GM12892 (cell line): ENCODE results near the gene PSEN1.
"Not testable (repeated sequence)": the region's sequence is repeated elsewhere in the genome, so short reads cannot be mapped to it uniquely, and the experiment has no call there.

Source experiments
- DNase-seq: peaks from one replicate; pipeline ENCODE4 v3.0.0; 2011; ENCODE audit not compliant: insufficient read length
- FAIRE-seq: peaks from 2 replicates; lab custom pipeline; 2011; peaks lifted over from hg19 to GRCh38; lab: Jason Lieb, UNC
- POLR2A ChIP-seq: IDR thresholded peaks from 2 replicates; pipeline ENCODE4 v1.6.1; 2011; ENCODE audit warnings: low read depth, low read length, control low read depth
- POLR2AphosphoS5 ChIP-seq: IDR thresholded peaks from 2 replicates; pipeline ENCODE4 v1.6.1; 2011; ENCODE audit warnings: low read depth, low read length, control low read depth
- TAF1 ChIP-seq: IDR thresholded peaks from 2 replicates; pipeline ENCODE4 v1.6.1; 2011; ENCODE audit warnings: low read depth, mild to moderate bottlenecking, control low read depth, low read length, borderline replicate concordance

The PSEN1 gene

DNA sequence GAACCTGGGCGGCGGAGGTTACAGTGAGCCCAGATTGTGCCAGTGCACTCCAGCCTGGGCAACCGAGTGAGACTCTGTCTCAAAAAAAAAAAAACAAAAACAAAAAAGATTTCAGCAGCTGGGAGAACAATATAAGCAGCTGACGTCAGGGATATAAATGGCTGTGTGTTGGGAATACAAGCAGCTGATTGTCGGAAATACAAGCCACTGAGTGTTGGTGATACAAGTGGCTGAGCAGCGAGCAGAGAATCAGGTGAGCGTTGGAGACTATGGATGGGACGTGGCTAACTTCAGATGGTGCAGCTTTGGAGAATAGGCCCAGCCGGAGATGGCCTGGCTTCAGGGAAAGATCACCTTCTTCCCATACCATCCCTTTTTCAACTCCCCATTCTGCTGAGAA is 32.0 kb downstream of the PSEN1 start:
- FAIRE-seq (no peak), DNase-seq (no peak)
- TF ChIP-seq POLR2A (no peak), POLR2AphosphoS5 (no peak), TAF1 (no peak)

DNA sequence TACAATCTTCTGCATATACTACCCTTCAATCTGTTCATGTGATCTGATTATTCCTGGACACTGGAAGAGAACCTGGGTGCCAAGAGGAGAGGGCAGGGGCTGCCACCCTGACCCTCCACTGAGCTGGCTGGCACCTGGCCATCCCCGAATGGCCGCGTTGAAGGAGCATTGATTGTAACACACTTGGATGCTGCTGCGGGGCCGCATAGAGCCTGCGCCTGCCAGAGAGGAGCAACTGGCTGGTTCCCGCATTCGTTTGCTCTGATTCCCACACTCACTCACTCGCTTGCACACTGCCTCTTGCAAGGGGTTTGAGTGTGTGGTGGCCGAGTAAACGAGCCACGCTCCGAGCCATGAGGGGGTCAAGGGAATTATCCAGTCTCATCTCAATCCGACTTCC is 32.4 kb downstream of the PSEN1 start:
- no peak for TF ChIP-seq POLR2AphosphoS5
- TF ChIP-seq TAF1 = no peak
- TF ChIP-seq POLR2A = no peak
- FAIRE-seq = no peak
- no peak for DNase-seq

GRCh38 chr14:73169855-73170254 is 33.5 kb downstream of the PSEN1 start:
- not testable (repeated sequence) for DNase-seq, FAIRE-seq

GRCh38 chr14:73170686-73171085 is 34.4 kb downstream of the PSEN1 start:
- no peak for FAIRE-seq
- no peak for TF ChIP-seq POLR2A
- no peak for TF ChIP-seq POLR2AphosphoS5
- TF ChIP-seq TAF1 = no peak
- DNase-seq = no peak

- no peak for TF ChIP-seq POLR2A
- no peak for TF ChIP-seq POLR2AphosphoS5
- TF ChIP-seq TAF1 = no peak
- no peak for DNase-seq
- FAIRE-seq = peak; percentile 5
These were observed 36.2 kb downstream of the PSEN1 start for GRCh38 chr14:73172500-73172899.

DNA sequence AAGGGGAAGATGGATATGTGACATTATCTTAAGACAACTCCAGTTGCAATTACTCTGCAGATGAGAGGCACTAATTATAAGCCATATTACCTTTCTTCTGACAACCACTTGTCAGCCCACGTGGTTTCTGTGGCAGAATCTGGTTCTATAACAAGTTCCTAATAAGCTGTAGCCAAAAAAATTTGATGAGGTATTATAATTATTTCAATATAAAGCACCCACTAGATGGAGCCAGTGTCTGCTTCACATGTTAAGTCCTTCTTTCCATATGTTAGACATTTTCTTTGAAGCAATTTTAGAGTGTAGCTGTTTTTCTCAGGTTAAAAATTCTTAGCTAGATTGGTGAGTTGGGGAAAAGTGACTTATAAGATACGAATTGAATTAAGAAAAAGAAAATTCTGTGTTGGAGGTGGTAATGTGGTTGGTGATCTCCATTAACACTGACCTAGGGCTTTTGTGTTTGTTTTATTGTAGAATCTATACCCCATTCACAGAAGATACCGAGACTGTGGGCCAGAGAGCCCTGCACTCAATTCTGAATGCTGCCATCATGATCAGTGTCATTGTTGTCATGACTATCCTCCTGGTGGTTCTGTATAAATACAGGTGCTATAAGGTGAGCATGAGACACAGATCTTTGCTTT is 36.9 kb downstream of the PSEN1 start:
- FAIRE-seq = no peak
- TF ChIP-seq POLR2A (no peak), TAF1 (no peak), POLR2AphosphoS5 (no peak)
- DNase-seq = no peak

GRCh38 chr14:73176685-73177084 is 40.4 kb downstream of the PSEN1 start:
- TF ChIP-seq POLR2A = no peak
- TF ChIP-seq POLR2AphosphoS5 = no peak
- no peak for TF ChIP-seq TAF1
- FAIRE-seq (no peak), DNase-seq (no peak)

GRCh38 chr14:73180385-73180805 is 44.1 kb downstream of the PSEN1 start:
- FAIRE-seq (no peak), DNase-seq (no peak)

DNA sequence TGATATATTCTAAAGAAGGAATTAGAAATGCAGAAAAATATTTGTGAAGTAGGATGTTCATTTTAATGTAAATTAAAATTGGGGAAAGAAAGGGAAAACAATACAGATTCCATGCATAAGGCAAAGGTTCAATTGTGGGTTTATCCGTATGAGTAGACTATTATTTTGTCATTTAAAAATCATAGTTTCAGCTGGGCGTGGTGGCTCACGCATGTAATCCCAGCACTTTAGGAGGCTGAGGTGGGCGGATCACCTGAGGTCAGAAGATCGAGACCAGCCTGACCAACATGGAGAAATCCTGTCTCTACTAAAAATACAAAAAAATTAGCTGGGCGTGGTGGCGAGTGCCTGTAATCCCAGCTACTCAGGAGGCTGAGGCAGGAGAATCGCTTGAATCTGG is 44.7 kb downstream of the PSEN1 start:
- DNase-seq, FAIRE-seq: not testable (repeated sequence)

More at GRCh38 chr14:73180385-73180805, 44.1 kb downstream of the PSEN1 start:
- TF ChIP-seq TAF1 (no peak), POLR2A (no peak), POLR2AphosphoS5 (no peak)

- TF ChIP-seq POLR2AphosphoS5 = no peak
- TF ChIP-seq POLR2A = no peak
- TF ChIP-seq TAF1 = no peak
These were observed 52.2 kb downstream of the PSEN1 start for GRCh38 chr14:73188501-73188911.

DNA sequence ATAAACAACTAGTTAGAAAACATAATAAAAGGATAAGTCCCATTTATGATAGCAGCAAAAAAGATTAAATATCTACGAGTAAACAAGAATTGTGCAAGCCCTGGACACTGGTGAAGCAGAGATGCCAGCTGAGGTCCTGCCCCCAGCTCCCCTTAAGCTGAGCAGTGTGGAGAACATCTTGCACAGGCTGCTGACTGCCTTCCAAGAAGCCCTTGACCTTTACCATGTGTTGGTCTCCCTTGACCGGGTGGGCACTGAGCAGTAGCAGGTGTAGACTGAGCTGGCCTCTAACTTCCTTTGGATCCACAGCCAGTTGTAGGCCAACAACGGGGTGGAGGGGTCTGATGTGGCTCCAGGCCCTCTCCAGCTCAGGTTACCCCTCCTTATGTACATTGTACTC is 53.3 kb downstream of the PSEN1 start:
- TF ChIP-seq POLR2AphosphoS5 = no peak
- no peak for TF ChIP-seq TAF1
- TF ChIP-seq POLR2A = no peak
- FAIRE-seq = no peak
- no peak for DNase-seq

More at GRCh38 chr14:73188501-73188911, 52.2 kb downstream of the PSEN1 start:
- FAIRE-seq (no peak), DNase-seq (no peak)

DNA sequence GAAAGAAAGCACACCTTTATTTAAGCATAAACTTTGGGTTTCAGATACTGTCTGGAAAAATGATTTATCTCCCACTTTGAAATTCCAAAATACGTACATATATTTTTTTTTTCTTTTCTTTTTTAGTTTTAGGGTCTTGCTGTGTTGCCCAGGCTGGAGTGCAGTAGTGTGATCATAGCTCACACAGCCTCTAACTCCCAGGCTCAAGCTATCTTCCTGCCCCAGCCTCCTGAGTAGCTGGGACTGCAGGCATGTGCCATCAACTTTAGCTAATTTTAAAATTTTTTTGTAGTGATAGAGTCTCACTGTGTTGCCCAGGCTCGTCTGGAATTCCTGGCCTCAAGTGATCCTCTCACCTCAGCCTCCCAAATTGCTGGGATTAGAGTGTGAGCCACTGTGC is 55.1 kb downstream of the PSEN1 start:
- TF ChIP-seq TAF1 (no peak), POLR2AphosphoS5 (no peak), POLR2A (no peak)

DNA sequence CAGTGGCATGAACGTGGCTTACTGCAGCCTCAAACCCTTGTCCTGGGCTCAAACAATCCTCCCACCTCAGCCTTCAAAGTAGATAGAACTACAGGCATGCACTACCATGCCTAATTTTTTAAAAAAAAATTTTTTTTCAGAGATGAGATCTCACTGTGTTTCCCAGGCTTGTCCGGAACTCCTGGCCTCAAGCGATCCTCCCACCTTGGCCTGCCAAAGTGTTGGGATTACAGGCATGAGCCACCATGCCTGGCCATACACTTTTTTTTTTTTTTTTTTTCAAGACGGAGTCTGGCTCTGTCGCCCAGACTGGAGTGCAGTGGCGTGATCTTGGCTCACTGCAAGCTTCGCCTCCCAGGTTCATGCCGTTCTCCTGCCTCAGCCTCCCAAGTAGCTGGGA is 58.0 kb downstream of the PSEN1 start:
- not testable (repeated sequence) for FAIRE-seq, DNase-seq

More for the DNA sequence above, 55.1 kb downstream of the PSEN1 start:
- FAIRE-seq (no peak), DNase-seq (no peak)
